Keratinocyte (primary cell): ENCODE results near the gene GLUL. TPM values are rescaled to one million over a fixed set of nuclear protein-coding genes. Genes with fewer than 3 reads are reported as not detected.

ENCODE experiments used
- DNase-seq: peaks from one replicate; pipeline ENCODE4 v3.0.0-alpha.2; 2011; ENCODE audit warnings: low read depth, missing footprints, low spot score
- FAIRE-seq: peaks from 2 replicates; lab custom pipeline; 2011; peaks lifted over from hg19 to GRCh38; lab: Jason Lieb, UNC
- H2AFZ ChIP-seq: 2 replicates; pipeline ENCODE4 v1.6.0; 2012; ENCODE audit warnings: low read length, control low read depth, inconsistent platforms; ENCODE audit not compliant: control insufficient read depth
- H3K27ac ChIP-seq: 2 replicates; pipeline ENCODE4 v1.5.1; 2011; ENCODE audit warnings: low read length; ENCODE audit not compliant: control insufficient read depth, insufficient read depth
- H3K27me3 ChIP-seq: 3 replicates; pipeline ENCODE4 v1.6.0; 2011; ENCODE audit warnings: low read length; ENCODE audit not compliant: control insufficient read depth, insufficient read depth; ENCODE audit errors: extremely low read depth
- H3K36me3 ChIP-seq, 2 experiments: 2 replicates in 1 of 2; 3 replicates in 1 of 2; pipeline ENCODE4 v1.5.1; 2011; ENCODE audit warnings: low read length in 2 of 2, mild to moderate bottlenecking in 1 of 2; ENCODE audit not compliant: control insufficient read depth in 2 of 2, insufficient read depth in 2 of 2; ENCODE audit errors: extremely low read depth in 1 of 2
- H3K4me1 ChIP-seq: 3 replicates; pipeline ENCODE4 v1.5.1; 2011; ENCODE audit warnings: low read length; ENCODE audit not compliant: control insufficient read depth, insufficient read depth; ENCODE audit errors: extremely low read depth
- H3K4me2 ChIP-seq: 3 replicates; pipeline ENCODE4 v1.6.0; 2011; ENCODE audit warnings: low read depth, low read length; ENCODE audit not compliant: control insufficient read depth, insufficient read depth; ENCODE audit errors: extremely low read depth
- H3K4me3 ChIP-seq, 3 experiments: fragments of 200-600 bp in 1 of 3; sonication (generic) in 1 of 3; 2 replicates in 2 of 3; 3 replicates in 1 of 3; pipeline ENCODE4 v1.5.1; 2011 to 2016; ENCODE audit warnings: low read length in 3 of 3, mild to moderate bottlenecking in 3 of 3, control low read depth in 2 of 3, inconsistent platforms in 1 of 3, low read depth in 1 of 3, mixed read lengths in 1 of 3, mixed run types in 1 of 3, moderate library complexity in 1 of 3; ENCODE audit not compliant: control insufficient read depth in 2 of 3, insufficient read depth in 2 of 3; ENCODE audit errors: extremely low read depth in 1 of 3
- H3K79me2 ChIP-seq: 2 replicates; pipeline ENCODE4 v1.6.0; 2012; ENCODE audit warnings: low read length; ENCODE audit not compliant: control insufficient read depth, insufficient read depth
- H3K9ac ChIP-seq: 3 replicates; pipeline ENCODE4 v1.6.0; 2011; ENCODE audit warnings: low read length; ENCODE audit not compliant: control insufficient read depth, insufficient read depth; ENCODE audit errors: extremely low read depth
- H3K9me1 ChIP-seq: 3 replicates; pipeline ENCODE4 v1.6.0; 2011; ENCODE audit warnings: low read length; ENCODE audit not compliant: control insufficient read depth, insufficient read depth; ENCODE audit errors: extremely low read depth
- H3K9me3 ChIP-seq: 2 replicates; pipeline ENCODE4 v1.5.1; 2012; ENCODE audit warnings: low read depth, low read length; ENCODE audit not compliant: control insufficient read depth
- H4K20me1 ChIP-seq: 3 replicates; pipeline ENCODE4 v1.6.0; 2011; ENCODE audit warnings: low read length; ENCODE audit not compliant: control insufficient read depth, insufficient read depth; ENCODE audit errors: extremely low read depth
- CTCF ChIP-seq, 3 experiments: IDR thresholded peaks in 1 of 3; conservative IDR thresholded peaks in 1 of 3; optimal IDR thresholded peaks in 1 of 3; 2 replicates in 2 of 3; 3 replicates in 1 of 3; pipeline versions ENCODE3 to v1.5.1; 2011; ENCODE audit warnings: low read length in 3 of 3, mild to moderate bottlenecking in 3 of 3, moderate library complexity in 2 of 3, control low read depth in 1 of 3, inconsistent platforms in 1 of 3; ENCODE audit not compliant: insufficient read depth in 2 of 3; ENCODE audit errors: extremely low read depth in 1 of 3
- EZH2 ChIP-seq: IDR thresholded peaks from one replicate; pipeline ENCODE4 v1.6.1; 2012; ENCODE audit warnings: inconsistent platforms, mild to moderate bottlenecking, low read length, moderate library complexity
- dilution Hi-C: fragments of 300-500 bp; cut with MboI; formaldehyde crosslinking; loops from one replicate; pipeline ENCODE4 v1.7.0; 2020; ENCODE audit warnings: low sequenced_read_pairs; ENCODE audit not compliant: extremely low pct_ligation_motif_present
- polyA plus RNA-seq, 5 experiments: library from polyadenylated mRNA; depleted of rRNA in 3 of 5; stranded (reverse) in 3 of 5; stranded (forward) in 1 of 5; unstranded in 1 of 5; fragments of >200 nt; gene quantifications; 1 replicate in 1 of 5; 2 replicates in 3 of 5; 3 replicates in 1 of 5; pipeline versions ENCODE4 v1.2.1 to v1.2.3, GENCODE V29; 2011 to 2012; ENCODE audit warnings: missing spikeins in 2 of 5, low read depth in 1 of 5, low replicate concordance in 1 of 5

The GLUL gene
- polyA plus RNA-seq, 1 donor (not counting 4 experiments of a cell fraction or from before 2014, with no cell fraction given): 593 TPM

DNA sequence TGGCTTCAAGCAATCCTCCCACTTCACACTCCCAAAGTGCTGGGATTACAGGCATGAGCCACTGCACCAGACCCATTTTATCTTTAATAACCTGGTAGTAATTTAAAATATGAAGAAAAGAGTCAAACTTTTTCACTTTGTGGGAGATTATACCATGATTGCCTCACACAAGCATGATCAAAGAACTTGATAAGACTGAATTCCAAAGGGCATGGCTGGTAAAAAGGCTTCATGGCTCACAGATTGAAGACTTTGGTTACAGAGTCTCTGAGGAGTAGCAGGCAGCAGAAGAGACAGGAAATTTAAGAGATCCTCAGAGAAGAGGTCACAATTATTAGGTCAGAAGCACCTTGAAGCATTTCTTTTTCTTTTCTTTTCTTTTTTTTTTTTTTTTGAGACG lies 42.0 kb upstream of the GLUL start:
- Histone ChIP-seq H4K20me1 (no peaks in the 10 kb centered on the region), H3K27ac (no peak overlapping the region), H3K36me3 (no peaks in the 10 kb centered on the region), H3K79me2 (no peaks in the 10 kb centered on the region), H3K27me3 (peaks cover 4% of the 10 kb centered on the region), H2AFZ (no peak overlapping the region), H3K9ac (no peak overlapping the region), H3K4me2 (no peak overlapping the region), H3K4me1 (no peaks in the 10 kb centered on the region), H3K9me3 (no peaks in the 10 kb centered on the region), H3K4me3 (no peak overlapping the region), H3K9me1 (no peaks in the 10 kb centered on the region)
- dilution Hi-C loops: loop anchor here (25.0 kb wide), 1 partner anchor 154 kb away; the partner anchor contains the start of gene RNASEL
- no peak for FAIRE-seq
- DNase-seq: no peak
- no peak for TF ChIP-seq CTCF (optimal IDR thresholded peaks at IDR 0.05 in 1 of 3, IDR thresholded peaks at IDR 0.05 in 1 of 3, conservative IDR thresholded peaks at IDR 0.05 in 1 of 3; ENCODE audit: extremely low read depth in 1 of 3, insufficient read depth in 2 of 3, low read length in 3 of 3)
- no peak for TF ChIP-seq EZH2

DNA sequence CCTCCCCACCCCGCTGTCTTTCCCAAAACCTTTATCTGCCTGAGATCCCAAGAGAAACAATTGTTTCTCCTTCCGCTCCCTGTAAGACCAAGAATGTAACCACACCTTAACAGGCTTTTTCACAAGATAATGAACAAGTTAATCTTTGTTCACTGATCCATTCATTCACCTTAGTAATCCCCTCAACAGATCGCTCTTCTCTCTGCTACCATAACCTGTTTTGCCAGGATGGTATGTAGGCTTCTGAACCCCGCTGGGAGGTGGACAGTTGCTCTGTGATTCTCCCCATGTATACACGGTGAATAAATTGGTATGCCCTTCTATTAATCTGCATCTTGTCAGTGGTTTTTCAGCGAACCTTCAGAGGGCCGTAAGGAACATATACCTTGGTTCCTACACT lies 39.7 kb upstream of the GLUL start:
- Histone ChIP-seq H4K20me1 (no peaks in the 10 kb centered on the region), H3K9me1 (no peaks in the 10 kb centered on the region), H3K9ac (no peak overlapping the region), H3K9me3 (no peaks in the 10 kb centered on the region), H3K27ac (no peak overlapping the region), H3K36me3 (no peaks in the 10 kb centered on the region), H3K4me1 (no peaks in the 10 kb centered on the region), H2AFZ (no peak overlapping the region), H3K4me3 (no peak overlapping the region), H3K4me2 (no peak overlapping the region), H3K27me3 (no peaks in the 10 kb centered on the region), H3K79me2 (no peaks in the 10 kb centered on the region)
- TF ChIP-seq EZH2 (no peak), CTCF (optimal IDR thresholded peaks at IDR 0.05 in 1 of 3, IDR thresholded peaks at IDR 0.05 in 1 of 3, conservative IDR thresholded peaks at IDR 0.05 in 1 of 3; ENCODE audit: extremely low read depth in 1 of 3, insufficient read depth in 2 of 3, low read length in 3 of 3) (no peak)
- dilution Hi-C loops: loop anchor here (25.0 kb wide), 1 partner anchor 156 kb away; the partner anchor contains the start of gene RNASEL
- FAIRE-seq (no peak), DNase-seq (no peak)
